SIG-M5 treated with dmso at 0.1 percent for 504 hours (cell line): ENCODE measurements around the gene SRC.
A peak's percentile ranks its signal among the peaks of the same experiment; 100 is the strongest.
"Not testable (repeated sequence)": the region's sequence is repeated elsewhere in the genome, so short reads cannot be mapped to it uniquely, and the experiment has no call there.

Experiments
- DNase-seq: peaks from one replicate; lab custom pipeline; 2025; ENCODE audit not compliant: unreplicated experiment; lab: John Stamatoyannopoulos, UW

SRC gene

DNA sequence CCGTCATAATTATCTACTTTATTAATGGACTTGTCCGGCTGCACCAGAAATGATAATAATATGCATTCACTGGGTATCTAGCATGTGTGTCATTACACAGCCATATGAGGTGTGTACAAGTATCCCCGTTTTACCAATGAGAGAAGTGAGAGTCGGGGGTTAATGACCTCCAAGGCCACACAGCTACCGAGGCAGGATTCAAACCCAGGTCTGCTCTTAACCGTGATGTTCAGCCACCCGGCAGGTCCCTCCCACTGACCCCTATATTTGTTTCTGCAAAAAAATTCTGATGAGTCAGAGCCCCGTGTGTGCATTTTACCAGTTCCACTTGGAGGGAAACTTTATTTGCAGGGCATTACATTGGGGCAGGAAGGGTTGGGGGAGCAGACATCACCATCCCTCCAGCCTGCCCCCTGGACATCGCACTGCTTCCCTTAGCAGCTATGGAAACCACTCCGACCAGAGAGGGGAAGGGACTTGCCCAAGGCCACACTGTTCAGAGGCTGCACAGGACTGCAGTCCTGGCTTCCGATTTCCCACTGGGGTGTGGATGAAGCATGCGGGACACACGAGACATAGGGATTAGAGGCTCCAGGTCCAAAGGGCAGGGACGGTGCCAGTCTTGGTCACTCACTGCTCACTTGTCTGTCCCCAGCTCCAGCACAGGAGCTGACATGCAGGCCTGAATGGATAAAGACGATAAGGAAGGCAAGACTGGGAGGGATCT lies 10.1 kb upstream of the SRC start:
- DNase-seq: no peak

DNA sequence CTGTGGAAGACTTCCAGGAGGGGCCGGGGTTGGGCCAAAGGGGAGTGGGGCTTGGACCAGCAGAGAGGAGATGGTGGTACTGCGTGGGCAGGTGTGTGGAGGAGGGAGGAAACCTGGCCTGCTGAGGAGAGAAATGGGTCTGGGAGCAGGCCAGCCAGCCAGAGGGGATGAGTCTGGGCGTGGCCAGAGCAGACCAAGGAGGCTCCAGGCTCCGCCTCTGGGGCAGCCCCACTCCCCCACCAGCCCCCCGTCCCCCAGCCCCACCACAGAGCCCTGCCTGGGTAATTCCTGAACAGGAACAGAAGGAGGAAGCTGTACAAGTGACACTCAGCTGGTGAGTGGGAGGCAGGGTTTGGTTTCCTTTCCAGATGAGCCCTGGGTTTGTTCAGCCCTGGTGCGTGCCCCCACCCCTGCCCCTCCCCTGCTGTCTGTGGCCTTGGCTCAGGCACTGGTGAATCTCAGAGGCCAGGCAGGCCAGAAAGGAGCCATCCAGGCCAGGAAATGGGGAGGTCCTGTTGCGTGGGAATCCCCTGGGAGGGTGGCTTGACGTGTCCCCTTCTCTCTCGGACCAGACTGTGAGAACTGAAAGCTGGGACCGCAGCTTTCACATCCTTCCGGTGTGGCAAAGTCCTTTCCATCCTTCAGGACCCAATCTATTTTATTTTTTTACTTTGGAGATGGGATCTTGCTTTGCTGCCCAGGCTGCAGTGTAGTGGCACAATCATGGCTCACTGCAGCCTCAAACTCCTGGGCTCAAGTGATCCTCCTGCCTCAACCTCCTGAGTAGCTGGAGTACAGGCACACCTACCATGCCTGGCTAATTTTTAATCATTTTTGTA lies 9.4 kb upstream of the SRC start:
- DNase-seq: peak; percentile 83

DNA sequence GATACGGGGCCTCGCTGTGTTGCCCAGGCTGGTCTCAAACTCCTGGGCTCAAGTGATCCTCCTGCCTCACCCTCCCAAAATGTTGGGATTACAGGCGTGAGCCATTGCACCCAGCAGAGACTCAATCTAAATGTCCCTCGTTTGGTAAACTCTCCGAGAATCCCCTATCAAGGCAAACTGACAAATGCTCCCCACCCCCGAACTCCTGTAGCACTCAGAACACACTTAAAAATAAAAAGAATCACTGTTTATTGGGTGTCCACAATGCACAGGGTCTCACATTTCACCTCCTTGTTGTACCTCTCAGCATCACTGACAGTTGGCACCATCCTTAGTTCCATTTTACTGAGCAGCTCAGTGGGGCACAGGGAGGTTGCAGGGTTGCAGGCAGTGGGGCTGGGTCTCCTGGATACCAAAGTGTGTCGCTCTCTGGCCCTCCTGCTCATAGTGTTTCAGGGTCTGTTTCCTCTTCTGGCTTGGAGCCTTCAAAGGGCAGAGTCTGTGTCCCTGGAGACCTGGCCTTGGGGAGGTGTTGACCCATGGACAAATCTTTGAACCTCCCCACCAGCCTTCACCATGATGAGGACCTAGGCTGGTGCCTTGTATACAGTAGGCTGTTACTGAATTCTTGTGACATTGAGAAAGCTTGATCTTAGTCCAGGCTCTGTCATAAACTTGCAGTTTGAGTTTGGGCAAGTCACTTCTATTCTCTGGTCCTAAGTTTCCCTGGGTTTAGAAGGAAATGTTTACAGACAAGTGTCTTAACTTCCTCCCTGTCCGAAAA lies 8.5 kb upstream of the SRC start:
- DNase-seq: no peak

DNA sequence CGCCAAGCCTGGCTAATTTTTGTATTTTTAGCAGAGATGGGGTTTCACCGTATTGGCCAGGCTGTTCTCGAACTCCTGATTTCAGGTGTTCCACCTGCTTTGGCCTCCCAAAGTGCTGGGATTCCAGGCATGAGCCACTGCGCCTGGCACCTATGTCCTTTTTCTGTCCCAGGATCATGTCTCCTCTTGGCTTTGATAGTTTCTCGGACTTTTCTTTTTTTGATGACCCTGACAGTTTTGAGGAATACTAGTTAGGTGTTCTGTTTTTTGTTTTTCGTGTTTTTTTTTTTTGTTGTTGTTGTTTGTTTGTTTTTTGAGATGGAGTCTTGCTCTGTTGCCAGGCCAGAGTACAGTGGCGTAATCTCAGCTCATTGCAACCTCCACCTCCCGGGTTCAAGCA lies 7.6 kb upstream of the SRC start:
- DNase-seq: not testable (repeated sequence)

DNA sequence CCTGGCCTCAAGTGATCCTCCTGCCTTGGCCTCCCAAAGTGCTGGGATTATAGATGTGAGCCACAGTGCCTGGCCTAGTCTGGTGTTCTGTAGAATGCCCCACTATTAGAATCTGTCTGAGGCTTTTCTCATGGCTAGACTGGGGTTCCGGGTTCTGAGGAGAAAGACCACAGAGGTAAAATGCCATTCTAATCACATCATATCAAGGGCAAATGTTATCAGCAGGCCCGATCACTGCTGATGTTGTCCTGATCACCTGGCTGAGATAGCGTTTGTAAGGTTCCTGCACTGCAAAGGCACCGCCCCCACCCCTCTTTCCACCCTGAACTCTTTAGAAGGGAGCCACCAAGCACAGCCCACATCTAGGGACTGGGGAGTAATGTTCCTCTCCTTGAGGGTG lies 6.7 kb upstream of the SRC start:
- DNase-seq: no peak

DNA sequence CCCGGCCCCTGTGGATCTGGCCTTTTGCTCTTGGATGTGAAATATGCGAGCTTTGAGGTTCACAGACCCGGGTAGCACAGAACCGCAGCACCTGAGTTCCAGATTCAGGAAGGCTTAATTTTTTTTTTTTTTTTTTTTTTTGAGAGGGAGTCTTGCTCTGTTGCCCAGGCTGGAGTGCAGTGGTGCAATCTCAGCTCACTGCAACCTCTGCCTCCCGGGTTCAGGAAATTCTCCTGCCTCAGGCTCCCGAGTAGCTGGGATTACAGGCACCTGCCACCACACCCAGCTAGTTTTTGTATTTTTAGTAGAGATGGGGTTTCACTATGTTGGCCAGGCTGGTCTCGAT lies 6.2 kb upstream of the SRC start:
- DNase-seq: not testable (repeated sequence)

DNA sequence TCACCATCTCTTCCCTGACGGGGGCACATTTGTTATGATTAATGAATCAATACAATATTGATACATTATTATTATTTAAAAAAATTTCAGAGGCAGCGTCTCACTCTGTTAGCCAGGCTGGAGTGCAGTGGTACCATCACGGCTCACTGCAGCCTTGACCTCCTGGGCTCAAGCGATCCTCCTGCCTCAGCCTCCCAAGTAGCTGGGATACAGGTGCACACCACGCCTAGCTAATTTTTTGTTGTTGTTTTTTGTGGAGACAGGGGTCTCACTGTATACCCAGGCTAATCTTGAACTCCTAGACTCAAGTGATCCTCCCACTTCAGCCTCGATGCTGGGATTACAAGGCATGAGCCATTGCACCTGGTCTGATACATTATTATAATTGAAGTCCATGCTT lies 4.9 kb upstream of the SRC start:
- no peak for DNase-seq

DNA sequence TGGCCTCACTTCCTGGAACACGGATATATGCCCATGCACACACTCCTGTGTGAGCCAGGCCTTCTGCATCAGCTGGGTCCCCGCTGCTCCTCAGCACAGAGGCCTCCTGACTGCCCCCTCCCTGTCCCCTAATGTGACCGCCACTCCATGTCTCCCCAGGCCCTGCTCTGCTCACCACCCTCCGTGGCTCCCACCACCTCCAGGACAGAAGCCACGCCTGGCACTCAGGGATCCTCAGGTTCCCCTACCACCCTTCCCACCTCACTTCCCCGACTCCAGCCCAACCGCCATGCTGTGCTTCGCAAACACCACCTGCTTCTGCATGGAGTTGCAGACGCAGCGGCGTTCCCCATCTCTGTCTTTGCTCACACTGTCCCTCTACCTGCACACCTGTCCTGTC lies 4.3 kb upstream of the SRC start:
- no peak for DNase-seq

DNA sequence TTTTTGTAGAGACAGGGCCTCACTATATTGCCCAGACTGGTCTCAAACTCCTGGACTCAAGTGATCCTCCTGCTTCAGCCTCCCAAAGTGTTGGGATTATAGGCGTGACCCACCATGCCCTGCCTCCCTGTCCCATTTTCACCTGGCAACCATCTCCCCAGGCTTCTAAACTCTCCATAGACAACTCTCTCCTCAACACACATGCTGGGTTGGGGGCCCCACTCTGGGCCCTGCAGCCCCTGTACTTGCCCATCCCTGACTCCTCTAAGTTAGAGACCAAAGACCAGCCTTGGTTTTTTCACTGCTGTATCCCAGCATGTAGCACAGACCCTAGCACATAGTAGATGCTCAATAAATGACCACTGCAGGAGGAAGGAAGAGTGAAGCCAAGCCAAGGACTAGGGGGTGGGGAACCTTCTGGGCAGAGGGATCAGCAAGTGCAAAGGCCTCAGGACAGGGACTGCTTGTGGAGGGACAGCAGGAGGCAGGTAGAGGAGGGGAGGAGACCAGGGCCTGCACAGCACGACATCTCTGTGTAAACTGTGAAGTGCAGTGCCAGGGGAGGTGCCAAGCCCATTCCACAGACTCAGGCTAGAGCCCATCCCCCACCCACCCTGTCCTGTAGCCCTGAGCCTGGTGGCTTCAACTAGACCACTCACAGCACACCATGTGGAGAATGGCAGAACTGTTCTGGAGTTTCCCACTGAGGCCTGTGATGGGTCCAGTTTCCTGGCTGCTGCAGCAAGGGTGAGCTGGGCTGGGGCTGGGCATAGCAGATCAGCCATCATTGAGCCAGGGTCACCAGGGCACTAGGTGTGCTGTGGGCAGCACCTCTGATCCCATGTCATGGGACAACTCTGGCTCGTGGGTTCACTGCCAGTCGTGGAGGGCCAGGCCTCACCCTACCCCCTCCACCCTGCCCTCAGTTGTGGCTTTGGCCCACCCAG lies 3.4 kb upstream of the SRC start:
- no peak for DNase-seq

DNA sequence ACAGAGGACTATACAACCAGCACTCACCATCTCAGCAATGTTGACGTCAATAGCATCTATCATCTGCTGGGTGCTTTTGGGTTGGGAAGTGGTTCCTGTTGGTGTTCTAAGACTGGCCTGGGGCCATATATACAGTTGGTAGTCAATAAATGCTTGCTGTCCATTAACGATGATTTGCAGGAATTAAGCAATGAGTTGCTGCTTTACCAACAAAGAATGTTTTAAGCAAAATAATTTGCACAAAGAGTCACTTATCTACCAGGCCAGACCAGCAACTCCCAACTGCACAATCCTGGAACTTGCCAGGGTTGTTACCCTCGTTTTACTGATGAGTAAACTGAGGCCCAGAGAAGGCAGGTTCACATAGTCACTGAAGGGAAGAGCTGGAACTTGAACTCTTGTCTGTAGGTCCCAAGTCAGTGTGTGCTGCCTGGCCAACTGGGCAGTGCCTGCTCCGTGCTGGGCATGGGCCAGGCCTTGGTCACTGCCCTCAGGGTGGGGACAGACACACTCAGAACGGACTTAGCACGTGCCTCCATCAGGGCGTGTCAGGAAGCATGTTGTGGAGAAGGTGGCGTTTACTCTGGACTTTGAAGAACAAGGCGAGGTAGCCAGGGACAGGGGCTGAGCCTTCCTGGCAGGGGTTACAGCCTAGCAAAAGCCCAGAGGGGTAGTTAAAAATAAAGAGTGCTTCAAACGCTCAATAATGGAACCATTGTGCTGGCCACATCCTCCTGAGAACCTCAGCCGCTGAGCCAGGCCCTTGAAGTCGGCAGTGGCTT lies 2.5 kb upstream of the SRC start:
- DNase-seq: no peak

DNA sequence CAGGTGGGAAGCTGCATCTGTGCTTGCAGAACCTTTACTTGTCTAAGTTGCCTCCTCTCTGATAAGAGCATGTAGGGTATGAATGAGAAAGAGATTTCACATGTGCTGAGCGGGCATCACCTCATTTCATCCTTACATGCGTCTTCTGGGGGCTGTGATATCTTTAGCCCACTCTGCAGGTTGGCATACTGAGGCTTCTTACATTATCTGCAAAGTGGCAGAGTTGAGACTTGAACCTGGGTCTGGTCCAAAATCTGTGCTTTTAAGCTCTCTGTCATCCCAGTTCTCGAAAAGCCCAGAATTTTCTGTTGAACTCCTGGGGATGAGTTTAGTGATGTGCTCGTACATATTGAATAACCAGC lies 2.0 kb upstream of the SRC start:
- no peak for DNase-seq

DNA sequence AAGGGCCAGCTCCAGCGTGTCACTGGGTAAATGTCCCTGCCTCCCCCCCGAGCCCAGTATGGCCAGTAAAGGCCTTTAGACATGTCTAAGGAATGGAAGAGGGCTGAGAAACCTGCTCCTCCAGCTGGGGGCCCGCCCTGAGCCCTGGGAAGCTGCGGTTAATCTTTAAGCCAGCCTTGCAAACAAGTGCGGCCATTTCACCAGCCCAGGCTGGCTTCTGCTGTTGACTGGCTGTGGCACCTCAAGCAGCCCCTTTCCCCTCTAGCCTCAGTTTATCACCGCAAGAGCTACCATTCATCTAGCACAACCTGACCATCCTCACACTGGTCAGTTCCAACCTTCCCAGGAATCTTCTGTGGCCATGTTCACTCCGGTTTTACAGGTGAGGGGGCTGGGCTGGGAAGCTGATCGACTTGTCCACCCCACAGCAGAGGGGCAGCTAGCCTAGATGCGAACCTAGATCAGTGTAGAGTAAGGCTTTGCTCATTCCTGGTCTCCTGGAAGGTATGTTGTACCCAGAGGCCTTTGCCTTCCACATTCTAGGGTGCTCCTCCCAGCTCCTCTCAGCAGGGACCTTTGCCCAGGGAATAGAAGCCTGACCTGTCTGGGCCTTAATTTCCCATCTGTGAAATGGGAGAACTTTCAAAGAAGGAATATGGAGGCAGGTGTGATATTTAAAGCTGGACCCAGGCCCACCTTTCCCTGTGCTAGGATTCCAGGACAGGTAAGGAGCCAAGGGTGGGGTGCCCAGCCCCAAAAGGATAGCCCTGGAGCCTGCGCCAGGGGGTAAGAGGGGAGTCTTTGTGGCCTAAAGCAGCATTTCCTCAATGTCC lies 1.2 kb upstream of the SRC start:
- DNase-seq: no peak

DNA sequence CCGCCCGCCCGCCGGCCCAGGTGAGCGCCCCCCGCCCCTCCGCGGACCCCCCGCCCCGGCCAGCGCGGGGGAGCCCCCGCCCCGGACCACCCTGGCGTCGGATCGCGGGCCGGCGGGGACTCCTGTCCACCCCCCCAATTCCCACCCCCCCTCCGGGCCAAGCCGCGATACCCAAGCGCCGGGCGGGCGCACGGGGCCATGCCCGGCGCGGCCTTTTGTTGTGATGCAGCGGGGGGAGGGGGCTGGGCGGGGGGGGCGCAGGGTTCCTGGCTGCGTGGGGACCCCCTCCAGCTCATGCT lies 245 bp downstream of the SRC start:
- no peak for DNase-seq

DNA sequence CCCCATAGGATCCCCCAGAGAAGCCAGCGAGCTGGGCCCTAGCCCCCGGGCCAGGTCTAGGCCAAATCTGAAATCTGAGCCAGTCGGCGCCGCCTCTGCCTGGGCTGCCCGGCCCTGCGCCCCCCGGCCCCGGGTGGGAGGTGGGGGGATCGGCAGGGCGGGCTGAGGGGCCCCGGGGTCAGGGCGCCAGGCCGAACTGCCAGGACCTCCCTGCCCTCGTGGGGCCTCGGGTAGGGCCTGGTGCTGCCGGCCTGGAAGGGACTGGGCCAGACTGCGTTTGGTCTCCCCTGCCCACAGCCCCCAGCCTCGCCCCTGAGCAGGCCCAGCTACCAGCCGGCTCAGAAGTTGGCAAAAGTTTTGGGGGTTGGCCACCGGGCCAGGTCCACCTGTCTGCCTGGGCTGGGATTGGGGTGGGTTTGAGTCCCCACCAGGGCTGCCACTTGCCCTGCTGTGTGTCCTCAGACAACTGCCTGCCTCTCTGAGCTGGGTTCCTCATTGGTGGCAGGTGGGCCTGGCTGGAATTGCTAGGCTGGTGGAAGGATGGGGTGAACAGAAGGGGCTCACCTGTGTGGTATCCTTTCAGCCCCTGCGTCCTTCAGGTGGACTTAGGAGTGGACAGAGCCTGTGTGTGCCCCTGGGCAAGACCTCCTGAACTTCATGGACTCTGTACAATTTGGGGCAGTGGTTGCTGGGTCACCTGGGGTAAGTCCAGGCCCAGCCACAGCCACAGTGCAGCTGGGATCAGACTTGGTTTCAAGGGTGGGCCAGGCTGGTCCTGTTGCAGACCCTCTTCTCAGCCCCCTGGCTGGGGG lies 801 bp downstream of the SRC start:
- DNase-seq: no peak

DNA sequence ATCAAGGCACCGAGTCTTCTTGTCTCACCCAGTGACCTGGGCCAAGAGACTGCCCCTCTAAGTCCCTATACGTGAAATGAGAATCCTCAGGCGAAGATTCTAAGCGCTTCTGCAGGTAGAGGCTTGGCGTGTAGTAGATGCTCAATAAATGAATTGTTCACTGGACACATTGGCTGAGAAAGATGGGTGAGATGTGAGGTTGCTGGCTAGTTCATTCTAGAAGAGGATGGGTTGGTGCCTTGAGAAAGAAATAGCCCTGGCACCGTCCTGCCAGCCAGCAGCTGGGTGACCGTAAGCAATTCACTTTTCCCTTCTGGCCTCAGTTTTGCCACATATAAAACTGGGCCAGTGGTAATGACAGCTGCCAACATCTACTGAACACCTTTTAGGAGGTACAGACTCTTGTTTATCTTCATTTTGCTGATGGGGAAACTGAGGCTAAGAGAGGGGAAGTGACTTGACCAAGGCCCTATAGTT lies 1.4 kb downstream of the SRC start:
- no peak for DNase-seq

DNA sequence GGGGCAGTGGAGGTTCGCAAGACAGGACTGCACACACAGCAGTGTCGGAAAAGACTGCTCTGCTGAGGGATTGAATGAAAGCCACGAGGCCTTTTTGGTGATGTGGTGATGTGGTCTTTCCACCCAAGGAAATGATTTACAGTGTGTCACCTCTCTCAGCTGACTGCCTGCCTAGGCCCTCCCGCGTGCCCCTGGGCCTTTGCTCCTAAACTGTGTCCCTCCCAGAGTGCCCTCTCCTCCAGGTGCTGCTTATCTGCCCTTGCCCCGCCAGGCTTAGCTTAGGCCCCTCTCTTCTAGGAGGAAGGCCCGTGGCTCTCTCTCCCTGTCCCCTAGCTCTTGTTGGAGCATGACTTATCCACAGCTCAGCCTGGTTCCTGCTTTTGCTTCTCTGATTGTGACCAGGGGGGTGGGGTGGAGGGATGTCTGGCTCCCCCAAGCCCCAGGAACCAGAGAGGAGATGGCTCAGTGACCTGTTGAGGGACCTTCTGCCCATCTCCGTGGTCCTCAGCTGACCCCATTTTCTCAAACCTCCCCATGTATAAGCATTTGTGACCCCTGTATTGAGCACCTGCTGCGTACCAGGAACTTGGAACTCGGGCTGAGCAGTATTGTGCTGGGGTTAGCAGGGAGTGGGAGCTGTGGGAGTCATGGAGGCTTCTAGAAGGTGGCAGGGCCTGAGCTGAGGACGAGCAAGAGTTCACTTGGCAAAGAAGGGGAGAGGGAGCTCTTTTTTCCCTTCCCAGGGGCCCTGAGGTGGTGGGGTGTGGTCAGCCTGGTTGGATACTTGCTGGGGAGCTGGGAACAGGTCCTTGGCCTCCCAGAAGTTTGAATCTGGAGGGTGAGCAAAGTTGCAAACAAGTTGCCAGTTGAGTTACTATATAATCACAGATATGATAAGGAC lies 2.2 kb downstream of the SRC start:
- DNase-seq: no peak

DNA sequence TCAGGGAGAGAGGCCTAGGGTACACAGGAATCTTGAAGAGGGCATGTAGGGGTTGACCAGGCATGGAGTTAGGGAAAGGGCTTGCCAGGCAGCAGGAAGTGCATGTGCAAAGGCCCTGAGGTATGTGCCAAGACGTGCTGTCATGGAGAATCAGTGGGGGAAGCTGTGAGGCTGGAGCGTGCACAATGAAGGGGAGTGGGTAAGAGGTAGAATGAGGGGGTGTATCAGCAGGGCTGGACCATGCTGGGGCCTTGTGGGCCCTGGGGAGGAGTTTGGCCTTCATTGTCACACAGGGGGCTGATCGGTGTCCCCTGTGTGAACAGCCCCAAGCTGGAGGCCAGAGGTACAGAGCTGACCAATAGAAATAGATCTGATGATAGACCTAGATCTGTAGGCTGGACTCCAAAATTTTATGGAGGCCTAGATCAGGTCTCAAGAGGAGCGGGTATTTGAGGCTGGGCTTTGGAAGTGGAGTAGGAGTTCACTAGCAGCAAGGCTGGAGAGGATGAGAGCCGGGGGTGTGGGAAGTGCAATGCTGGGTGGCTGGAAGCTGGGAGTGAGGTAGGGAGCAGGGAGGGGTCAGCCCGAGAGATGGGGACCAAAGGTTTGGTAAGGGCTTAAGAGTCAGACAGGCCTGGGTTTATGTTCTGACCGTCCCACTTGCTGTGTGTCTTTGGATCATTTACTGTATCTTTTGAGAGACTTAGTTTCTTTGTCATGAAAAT lies 3.0 kb downstream of the SRC start:
- DNase-seq: no peak
